Lower lobe of right lung (tissue), 2 donors: ENCODE results near the gene WDR59. TPM values are rescaled to one million over a fixed set of nuclear protein-coding genes. Genes with fewer than 3 reads are reported as not detected.

Experiments
- ATAC-seq, 2 donors: fragments of 200-7000 bp; cut with Tn5 transposase; one replicate each; pipeline ENCODE4 v1.9.1; 2020 to 2022; ENCODE audit warnings: mild to moderate bottlenecking in 2 of 2, moderate library complexity in 2 of 2
- DNase-seq: peaks from one replicate; pipeline ENCODE4 v3.0.0-alpha.2; 2020
- H3K27ac ChIP-seq: fragments of 200-600 bp; one replicate; pipeline ENCODE4 v1.8.0; 2022
- H3K27me3 ChIP-seq: fragments of 200-600 bp; one replicate; pipeline ENCODE4 v1.8.0; 2022; ENCODE audit warnings: low read depth
- H3K36me3 ChIP-seq: fragments of 200-600 bp; one replicate; pipeline ENCODE4 v1.8.0; 2022; ENCODE audit warnings: mild to moderate bottlenecking
- H3K4me1 ChIP-seq: fragments of 200-600 bp; one replicate; pipeline ENCODE4 v1.8.0; 2022
- H3K4me3 ChIP-seq: fragments of 200-600 bp; one replicate; pipeline ENCODE4 v1.8.0; 2022; ENCODE audit warnings: mild to moderate bottlenecking
- H3K9me3 ChIP-seq: fragments of 200-600 bp; one replicate; pipeline ENCODE4 v1.8.0; 2022
- CTCF ChIP-seq: fragments of 200-600 bp; IDR thresholded peaks from one replicate; pipeline ENCODE4 v1.8.0; 2022; ENCODE audit warnings: antibody characterized with exemption, mild to moderate bottlenecking
- intact Hi-C: fragments of 100-400 bp; cut with DNase I; formaldehyde crosslinking; loops from one replicate; pipeline ENCODE4 v1.11.0; 2022
- total RNA-seq: library from RNA; stranded (reverse); fragmentation: NEBNext Ultra II Directional; extraction: Animal tissue kit (Norgen Biotek cat#: 25700); gene quantifications from one replicate; pipeline ENCODE4 v1.2.1, GENCODE V29; 2021
- donor health status: DM: no; HTN: yes; CAD: no; lungs with severe emphysema.

Gene WDR59
- total RNA-seq, 1 donor from 2014 or later: 49.5 TPM

DNA sequence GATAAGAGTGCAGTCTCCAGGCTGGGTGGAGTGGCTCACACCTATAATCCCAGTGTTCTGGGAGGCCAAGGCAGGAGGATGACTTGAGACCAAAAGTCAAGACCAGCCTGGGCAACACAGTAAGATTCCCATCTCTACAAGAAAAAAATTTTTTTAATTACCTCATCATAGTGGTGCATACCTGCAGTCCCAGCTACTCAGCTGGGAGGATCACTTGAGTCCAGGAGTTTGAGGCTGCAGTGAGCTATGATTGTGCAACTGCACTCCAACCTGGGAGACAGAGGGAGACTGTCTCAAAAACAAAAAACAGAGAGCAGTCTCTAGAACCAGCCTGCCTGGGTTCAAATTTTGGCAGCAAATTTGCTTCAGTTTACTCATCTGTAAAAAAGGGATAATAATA is 45.2 kb downstream of the WDR59 start:
- DNase-seq (no peak), ATAC-seq (no peak)
- H3K9me3 ChIP-seq: no peaks in the 10 kb centered on the region
- peaks cover 69% of the 10 kb centered on the region for H3K36me3 ChIP-seq
- H3K4me1 ChIP-seq: no peaks in the 10 kb centered on the region
- no peak overlapping the region for H3K27ac ChIP-seq
- intact Hi-C loops: no loop called here
- H3K27me3 ChIP-seq: no peaks in the 10 kb centered on the region
- H3K4me3 ChIP-seq: no peak overlapping the region
- no peak for TF ChIP-seq CTCF

- ATAC-seq: peak; percentile 73 to 86
- H3K27me3 ChIP-seq: no peaks in the 10 kb centered on the region
- peaks cover 50% of the 10 kb centered on the region for H3K36me3 ChIP-seq
- H3K4me3 ChIP-seq: no peak overlapping the region
- no peaks in the 10 kb centered on the region for H3K4me1 ChIP-seq
- no peaks in the 10 kb centered on the region for H3K9me3 ChIP-seq
- no peak overlapping the region for H3K27ac ChIP-seq
- no peak for TF ChIP-seq CTCF
- intact Hi-C loops: no loop called here
- DNase-seq: no peak
Observed at GRCh38 chr16:74936902-74937560, 47.9 kb downstream of the WDR59 start.

DNA sequence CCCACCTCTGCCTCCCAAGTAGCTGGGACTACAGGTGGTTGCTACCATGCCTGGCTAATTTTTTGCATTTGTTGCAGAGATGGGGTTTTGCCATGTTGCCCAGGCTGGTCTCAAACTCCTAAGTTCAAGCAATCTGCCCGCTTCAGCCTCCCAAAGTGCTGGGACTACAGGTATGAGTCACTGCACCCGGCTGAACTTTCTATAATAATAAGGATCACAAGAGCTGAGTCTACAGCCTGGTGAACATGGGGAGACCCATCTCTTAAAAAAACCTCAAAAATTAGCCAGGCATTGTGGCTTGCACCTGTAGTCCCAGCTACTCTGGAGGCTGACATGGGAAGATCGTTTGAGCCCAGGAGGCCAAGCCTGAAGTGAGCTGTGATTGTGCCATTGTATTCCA is 53.5 kb downstream of the WDR59 start:
- Histone ChIP-seq H3K4me3 (no peak overlapping the region), H3K4me1 (no peaks in the 10 kb centered on the region), H3K27me3 (no peaks in the 10 kb centered on the region), H3K9me3 (no peaks in the 10 kb centered on the region), H3K36me3 (peaks cover 49% of the 10 kb centered on the region), H3K27ac (no peak overlapping the region)
- intact Hi-C loops: no loop called here
- DNase-seq (no peak), ATAC-seq (no peak)
- no peak for TF ChIP-seq CTCF

DNA sequence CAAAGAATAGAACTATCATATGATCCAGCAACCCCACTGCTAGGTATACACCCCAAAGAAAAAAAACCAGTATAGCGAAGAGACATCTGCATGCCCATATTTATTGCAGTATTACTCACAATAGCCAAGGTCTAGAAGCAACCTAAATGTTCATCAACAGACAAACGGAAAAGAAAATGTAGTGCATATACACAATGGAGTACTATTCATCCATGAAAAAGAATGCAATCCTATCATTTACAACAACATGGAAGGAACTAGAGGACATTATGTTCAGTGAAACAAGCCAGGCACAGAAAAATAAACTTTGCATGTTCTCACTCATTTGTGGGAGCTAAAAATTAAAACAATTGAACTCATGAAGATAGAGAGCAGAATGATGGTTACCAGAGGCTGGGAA is 55.3 kb downstream of the WDR59 start:
- ATAC-seq (no peak), DNase-seq (no peak)
- no peak for TF ChIP-seq CTCF
- Histone ChIP-seq H3K27ac (no peak overlapping the region), H3K27me3 (no peaks in the 10 kb centered on the region), H3K36me3 (peaks cover 39% of the 10 kb centered on the region), H3K9me3 (no peaks in the 10 kb centered on the region), H3K4me1 (no peaks in the 10 kb centered on the region), H3K4me3 (no peak overlapping the region)
- intact Hi-C loops: no loop called here

GRCh38 chr16:74926805-74927204 is 58.1 kb downstream of the WDR59 start:
- TF ChIP-seq CTCF: no peak
- DNase-seq (no peak), ATAC-seq (no peak)
- no peak overlapping the region for H3K4me3 ChIP-seq
- H3K27ac ChIP-seq: no peak overlapping the region
- no peaks in the 10 kb centered on the region for H3K9me3 ChIP-seq
- intact Hi-C loops: no loop called here
- H3K27me3 ChIP-seq: no peaks in the 10 kb centered on the region
- H3K4me1 ChIP-seq: peaks cover under 1% of the 10 kb centered on the region
- H3K36me3 ChIP-seq: peaks cover 54% of the 10 kb centered on the region
